Ovary (tissue), 9 donors: Measurements from ENCODE around the gene ZNHIT1. TPM values are rescaled to one million over a fixed set of nuclear protein-coding genes. Genes with fewer than 3 reads are reported as not detected.
A peak's percentile ranks its signal among the peaks of the same experiment; 100 is the strongest.

Source experiments
- DNase-seq, 5 donors: peaks; one replicate each; pipeline ENCODE4 v3.0.0-alpha.2; 2019 to 2020
- H3K27ac ChIP-seq, 2 donors: fragments of 200-600 bp; one replicate each; pipeline versions ENCODE4 v1.5.1 to v1.8.0; 2019 to 2022
- H3K27me3 ChIP-seq: fragments of 200-600 bp; one replicate; pipeline ENCODE4 v1.8.0; 2022
- H3K36me3 ChIP-seq: fragments of 200-600 bp; sonication (generic); one replicate; pipeline ENCODE4 v1.5.1; 2019
- H3K4me1 ChIP-seq: one replicate; pipeline ENCODE4 v1.8.1; 2013; ENCODE audit warnings: mild to moderate bottlenecking, moderate library complexity; ENCODE audit not compliant: insufficient read depth
- H3K4me3 ChIP-seq: fragments of 200-600 bp; sonication (generic); one replicate; pipeline ENCODE4 v1.5.1; 2017
- H3K9me3 ChIP-seq, 2 donors: fragments of 200-600 bp in 1 of 2; sonication (generic) in 1 of 2; one replicate each; pipeline versions ENCODE4 v1.5.1 to v1.8.1; 2013 to 2019; ENCODE audit warnings: mild to moderate bottlenecking in 1 of 2, moderate library complexity in 1 of 2
- EP300 ChIP-seq: sonication (generic); formaldehyde crosslinking; IDR thresholded peaks from one replicate; pipeline ENCODE4 v1.6.1; 2017; ENCODE audit warnings: antibody characterized with exemption
- POLR2A ChIP-seq: fragments of 450-650 bp; IDR thresholded peaks from one replicate; pipeline ENCODE4 v1.6.1; 2017; ENCODE audit warnings: antibody characterized with exemption, mild to moderate bottlenecking, moderate library complexity
- WGBS, 3 donors: extraction: QIAGEN DNeasy Blood & Tissue Kit in 1 of 3; methylation state at CpG; one replicate each; pipeline versions ENCODE4 v1.1.5 to v1.1.7; 2013 to 2017; 5-methylcytosine and 5-hydroxymethylcytosine counted together
- intact Hi-C, 4 donors: fragments of 100-400 bp; cut with DNase I; formaldehyde crosslinking; loops; one replicate each; pipeline versions ENCODE4 v1.11.0 to v1.15.1; 2022 to 2023
- polyA plus RNA-seq, 2 donors: library from polyadenylated mRNA; stranded (reverse); fragments of 200-250 nt in 1 of 2; fragments of 350-450 nt in 1 of 2; fragmentation: Illumina TruSeq in 1 of 2; extraction: RNeasy Lipid Tissue Mini Kit (QIAGEN cat#74804) in 1 of 2; gene quantifications; one replicate each; pipeline ENCODE4 v1.2.3, GENCODE V29; 2013 to 2014
- total RNA-seq, 7 donors: library from RNA; depleted of rRNA in 2 of 7; stranded (reverse); fragments of >200 nt in 2 of 7; fragmentation: NEBNext Ultra II Directional in 3 of 7; extraction: Animal tissue kit (Norgen Biotek cat#: 25700) in 3 of 7; gene quantifications; one replicate each; pipeline versions ENCODE4 v1.1.0 to v1.2.4, GENCODE V29; 2016 to 2023
- TF ChIP-seq, protein P1 (sequence below), 3 donors: fragments of 450-650 bp in 2 of 3; fragments of 200-600 bp in 1 of 3; IDR thresholded peaks; one replicate each; pipeline versions ENCODE4 v1.5.1 to v1.8.0; 2016 to 2022; ENCODE audit warnings: antibody characterized with exemption in 3 of 3, mild to moderate bottlenecking in 1 of 3
- donor health status: DM: no; HTN: no; CAD: no; lungs with moderate emphysema.
- donor health status: DM: no; HTN: no; CAD: no.
- donor health status: Bipolar disorder and iron deficiency.
- donor health status: DM: yes; HTN: yes; CAD: no.
- donor health status: DM: no; HTN: no; CAD: no.
- donor health status: DM: yes; HTN: yes; CAD: no.

ZNHIT1 gene
- total and polyA plus RNA-seq, 9 donors = 27.6 to 84.4 (median 43.5) TPM

DNA sequence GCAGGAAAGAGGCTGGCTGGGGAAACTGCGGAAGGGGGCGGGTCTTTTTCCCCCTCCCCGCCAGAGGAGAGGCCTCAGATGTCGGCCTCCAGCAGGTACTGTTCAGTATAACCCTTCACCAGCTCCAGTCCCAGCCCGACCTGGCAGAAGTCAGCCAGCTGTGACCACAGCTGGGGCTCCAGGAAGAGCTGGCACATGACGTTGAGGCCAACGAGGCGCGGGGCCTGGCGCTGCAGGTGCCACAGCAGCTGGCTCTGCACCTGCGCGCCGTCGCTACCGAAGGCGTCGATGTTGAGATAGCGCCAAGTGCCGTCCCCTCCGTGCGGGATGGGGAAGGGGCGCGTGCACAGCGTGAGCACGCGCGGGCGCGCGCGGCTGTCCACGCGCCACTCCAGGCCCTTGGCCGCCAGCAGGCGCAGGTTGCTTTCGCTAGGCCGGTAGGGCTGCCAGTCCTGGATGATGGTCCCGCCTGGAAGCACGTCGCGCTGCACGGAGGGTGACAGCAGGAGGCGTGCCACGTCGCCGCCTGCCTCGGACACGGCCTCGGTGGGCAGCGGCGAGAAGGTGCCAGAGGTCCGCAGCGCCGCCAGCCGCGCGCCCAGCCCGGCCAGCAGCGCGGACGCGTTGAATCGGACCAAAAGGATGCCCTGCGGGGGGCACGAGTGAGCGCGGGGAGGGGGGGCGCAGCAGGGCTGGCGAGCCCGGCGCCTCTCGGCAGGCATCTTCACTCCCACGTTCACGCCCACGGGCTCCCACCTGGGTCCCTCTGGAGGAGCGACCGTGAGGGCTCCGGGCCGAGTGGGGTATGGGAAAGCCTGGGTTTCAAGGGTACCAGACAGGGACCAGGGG is 45.7 kb upstream of the ZNHIT1 start:
- TF ChIP-seq EP300 (no peak), POLR2A (no peak)
- TF ChIP-seq, protein P1, sequence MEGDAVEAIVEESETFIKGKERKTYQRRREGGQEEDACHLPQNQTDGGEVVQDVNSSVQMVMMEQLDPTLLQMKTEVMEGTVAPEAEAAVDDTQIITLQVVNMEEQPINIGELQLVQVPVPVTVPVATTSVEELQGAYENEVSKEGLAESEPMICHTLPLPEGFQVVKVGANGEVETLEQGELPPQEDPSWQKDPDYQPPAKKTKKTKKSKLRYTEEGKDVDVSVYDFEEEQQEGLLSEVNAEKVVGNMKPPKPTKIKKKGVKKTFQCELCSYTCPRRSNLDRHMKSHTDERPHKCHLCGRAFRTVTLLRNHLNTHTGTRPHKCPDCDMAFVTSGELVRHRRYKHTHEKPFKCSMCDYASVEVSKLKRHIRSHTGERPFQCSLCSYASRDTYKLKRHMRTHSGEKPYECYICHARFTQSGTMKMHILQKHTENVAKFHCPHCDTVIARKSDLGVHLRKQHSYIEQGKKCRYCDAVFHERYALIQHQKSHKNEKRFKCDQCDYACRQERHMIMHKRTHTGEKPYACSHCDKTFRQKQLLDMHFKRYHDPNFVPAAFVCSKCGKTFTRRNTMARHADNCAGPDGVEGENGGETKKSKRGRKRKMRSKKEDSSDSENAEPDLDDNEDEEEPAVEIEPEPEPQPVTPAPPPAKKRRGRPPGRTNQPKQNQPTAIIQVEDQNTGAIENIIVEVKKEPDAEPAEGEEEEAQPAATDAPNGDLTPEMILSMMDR (IDR thresholded peaks at IDR 0.05) = no peak
- no peak overlapping the region for H3K27ac ChIP-seq
- no peaks in the 10 kb centered on the region for H3K36me3 ChIP-seq
- peaks cover 5% of the 10 kb centered on the region for H3K27me3 ChIP-seq
- whole genome bisulfite sequencing, 3 donors = 0 to 1% (median 1%) methylated on average over 41 to 79 of the region's 79 CpGs
- no peaks in the 10 kb centered on the region for H3K9me3 ChIP-seq
- H3K4me3 ChIP-seq = no peak overlapping the region
- H3K4me1 ChIP-seq = peaks cover 7% of the 10 kb centered on the region
- intact Hi-C loops = loop anchor here in 1 of 4 donors (10.0 kb wide), 1 partner anchor 113 kb away; no protein-coding TSS in a partner anchor
- DNase-seq = no peak

DNA sequence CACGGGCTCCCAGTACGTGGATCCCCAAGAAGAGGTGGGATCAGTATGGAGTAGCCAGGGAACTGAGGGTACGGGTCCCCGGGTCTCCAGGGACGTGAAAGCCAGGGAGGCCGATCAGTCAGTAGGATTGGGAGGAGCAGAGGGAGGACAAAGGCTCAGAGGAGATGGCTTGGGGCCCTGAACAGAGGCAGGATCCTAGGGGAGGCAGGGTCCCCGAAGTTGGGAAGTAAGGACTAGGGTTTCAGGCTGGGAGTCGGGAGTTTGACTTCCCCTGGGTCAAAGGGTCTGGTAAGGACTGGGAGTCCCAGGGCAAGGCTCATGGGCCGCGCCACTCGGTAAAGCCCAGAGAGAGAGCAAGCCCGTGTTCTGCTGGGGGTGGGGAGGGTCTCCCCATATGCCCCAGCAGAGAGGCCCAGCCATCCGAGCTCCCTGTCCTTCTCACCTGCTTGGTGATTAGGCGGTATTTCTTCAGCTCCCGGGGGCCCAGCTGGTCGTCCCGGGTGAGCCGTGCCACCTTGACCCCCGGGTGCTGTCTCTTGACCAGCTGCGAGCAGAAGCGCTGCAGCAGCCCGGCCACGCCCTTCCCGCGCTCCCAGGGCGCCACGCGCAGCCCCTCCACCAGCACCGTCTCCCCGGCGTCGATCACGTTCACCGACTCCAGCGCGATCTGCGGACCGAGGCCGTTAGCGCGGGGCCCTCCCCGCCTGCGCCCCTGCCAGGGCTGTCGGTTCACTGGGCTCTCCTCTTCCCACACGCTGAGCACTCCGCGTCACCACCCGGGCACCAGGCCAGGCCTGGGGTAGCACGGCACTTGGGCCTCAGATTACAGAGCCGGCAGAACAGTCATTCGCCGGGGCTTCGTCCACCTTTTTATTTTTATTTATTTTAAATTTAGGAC is 44.9 kb upstream of the ZNHIT1 start:
- DNase-seq = peak in 2 of 5 donors; percentile 50 to 51

DNA sequence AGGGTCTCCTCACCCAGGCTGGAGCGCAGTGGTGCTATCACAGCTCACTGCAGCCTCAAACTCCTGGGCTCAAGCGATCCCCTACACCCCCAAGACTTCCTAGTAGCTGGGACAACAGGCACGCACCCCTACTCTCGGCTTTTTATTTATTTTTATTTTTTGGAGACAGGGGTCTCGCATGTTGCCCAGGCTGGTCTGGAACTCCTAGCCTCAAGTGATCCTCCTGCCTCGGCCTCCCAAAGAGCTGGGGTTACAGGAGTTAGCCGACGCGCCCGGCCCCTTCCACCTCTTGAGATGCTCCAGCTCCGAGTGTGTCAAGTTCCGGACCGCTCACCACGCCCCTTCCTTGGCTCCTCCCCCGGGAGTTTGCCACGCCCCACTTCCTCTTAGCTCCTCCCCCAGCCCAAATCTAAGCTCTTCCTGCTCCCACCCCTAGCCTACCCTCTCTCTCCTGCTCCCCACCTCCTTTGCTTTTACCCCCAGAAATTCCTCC is 44.2 kb upstream of the ZNHIT1 start:
- Histone ChIP-seq H3K27me3 (peaks cover 5% of the 10 kb centered on the region), H3K4me3 (no peak overlapping the region), H3K4me1 (peaks cover 7% of the 10 kb centered on the region), H3K9me3 (no peaks in the 10 kb centered on the region), H3K27ac (no peak overlapping the region), H3K36me3 (no peaks in the 10 kb centered on the region)
- TF ChIP-seq POLR2A (no peak), EP300 (no peak)
- TF ChIP-seq, protein P1 (IDR thresholded peaks at IDR 0.05) = no peak
- WGBS, 3 donors = 4 to 5% (median 4%) methylated on average over 16 of the region's 16 CpGs
- DNase-seq = no peak
- intact Hi-C loops = loop anchor here in 1 of 4 donors (10.0 kb wide), 1 partner anchor 111 kb away; no protein-coding TSS in a partner anchor

More for the DNA sequence above, 44.9 kb upstream of the ZNHIT1 start:
- Histone ChIP-seq H3K27me3 (peaks cover 5% of the 10 kb centered on the region), H3K27ac (no peak overlapping the region), H3K9me3 (no peaks in the 10 kb centered on the region), H3K4me3 (no peak overlapping the region), H3K36me3 (no peaks in the 10 kb centered on the region), H3K4me1 (peaks cover 7% of the 10 kb centered on the region)
- WGBS, 3 donors = 0 to 1% (median 1%) methylated on average over 43 to 53 of the region's 53 CpGs
- intact Hi-C loops = loop anchor here in 1 of 4 donors (10.0 kb wide), 1 partner anchor 112 kb away; no protein-coding TSS in a partner anchor
- TF ChIP-seq EP300 (no peak), POLR2A (no peak)
- TF ChIP-seq, protein P1 (IDR thresholded peaks at IDR 0.05) = no peak

DNA sequence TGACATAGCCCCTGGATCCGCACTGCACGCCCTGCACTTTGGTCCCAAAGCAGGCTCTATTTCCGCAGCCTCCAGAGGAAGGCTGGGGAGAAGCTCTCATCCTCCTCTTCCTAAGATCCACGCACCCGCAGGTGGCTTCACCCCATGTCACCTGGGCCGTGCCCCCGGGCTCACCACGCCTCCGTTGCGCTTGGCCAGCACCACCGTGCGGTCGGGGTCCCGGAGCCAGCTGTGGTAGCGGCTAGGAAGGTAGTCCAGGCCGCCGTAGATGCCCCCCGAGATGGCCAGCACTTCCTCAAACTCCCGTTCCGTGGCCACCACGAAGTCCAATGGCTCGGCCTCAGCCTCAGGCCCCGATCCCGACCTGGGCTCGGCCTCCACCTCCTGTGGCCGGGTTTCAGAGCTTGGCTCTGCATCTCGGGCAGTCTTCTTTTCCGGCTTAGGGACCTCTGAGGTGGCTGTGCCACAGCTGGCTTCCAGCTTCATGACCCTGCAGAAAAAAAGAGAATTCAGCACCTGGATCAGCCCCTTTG is 43.6 kb upstream of the ZNHIT1 start:
- Histone ChIP-seq H3K27me3 (peaks cover 5% of the 10 kb centered on the region), H3K27ac (no peak overlapping the region), H3K4me1 (peaks cover 7% of the 10 kb centered on the region), H3K36me3 (no peaks in the 10 kb centered on the region), H3K4me3 (no peak overlapping the region), H3K9me3 (no peaks in the 10 kb centered on the region)
- DNase-seq = no peak
- TF ChIP-seq POLR2A (no peak), EP300 (no peak)
- TF ChIP-seq, protein P1 (IDR thresholded peaks at IDR 0.05) = no peak
- 3 to 6% (median 4%) methylated on average over 26 to 28 of the region's 28 CpGs for WGBS, 3 donors
- intact Hi-C loops = loop anchor here in 1 of 4 donors (10.0 kb wide), 1 partner anchor 110 kb away; no protein-coding TSS in a partner anchor
